ENCODE results near the gene MTARC2.

Gene MTARC2

GRCh38 chr1:220770245-220770913 lies 22.3 kb downstream of the MTARC2 start:
- no peak for DNase-seq

DNA sequence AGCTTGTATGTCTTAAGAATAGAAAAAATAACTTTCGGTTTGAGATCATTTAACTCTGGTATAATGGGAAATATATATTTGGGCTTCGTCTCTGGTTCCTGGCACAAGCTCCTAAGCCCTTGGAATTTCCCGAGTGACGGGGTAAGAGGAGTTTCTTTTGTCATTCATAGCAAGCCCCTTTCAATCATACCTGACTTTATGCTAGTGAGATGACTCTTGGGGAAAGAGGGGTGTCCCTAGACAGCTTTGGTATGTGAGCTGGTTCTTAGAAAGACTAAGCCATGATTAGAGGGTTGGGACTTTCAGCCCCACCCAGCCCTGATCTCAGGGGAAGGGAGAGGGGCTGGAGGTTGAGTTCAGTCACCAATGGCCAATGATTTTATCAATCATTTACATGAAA lies 24.7 kb downstream of the MTARC2 start:
- no peak for DNase-seq

GRCh38 chr1:220775240-220775853 lies 27.2 kb downstream of the MTARC2 start:
- DNase-seq, result no peak

DNA sequence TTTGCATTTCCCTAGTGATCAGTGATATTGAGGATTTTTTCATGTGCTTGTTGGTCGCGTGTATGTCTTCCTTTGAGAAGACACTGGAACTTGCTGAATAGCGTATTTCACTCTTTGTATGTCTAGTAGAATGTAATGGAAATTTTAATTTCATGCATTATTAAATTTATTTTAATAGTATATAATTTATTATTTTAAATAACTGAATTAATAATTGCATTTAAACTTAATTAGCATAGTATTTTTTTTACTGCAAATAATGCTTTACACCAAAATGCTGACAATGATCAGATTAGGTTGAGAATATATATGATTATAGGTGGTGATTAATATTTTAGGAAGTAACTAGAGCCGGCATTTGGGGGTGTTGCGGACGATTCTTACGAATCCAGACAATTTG lies 28.1 kb downstream of the MTARC2 start:
- no peak for DNase-seq

DNA sequence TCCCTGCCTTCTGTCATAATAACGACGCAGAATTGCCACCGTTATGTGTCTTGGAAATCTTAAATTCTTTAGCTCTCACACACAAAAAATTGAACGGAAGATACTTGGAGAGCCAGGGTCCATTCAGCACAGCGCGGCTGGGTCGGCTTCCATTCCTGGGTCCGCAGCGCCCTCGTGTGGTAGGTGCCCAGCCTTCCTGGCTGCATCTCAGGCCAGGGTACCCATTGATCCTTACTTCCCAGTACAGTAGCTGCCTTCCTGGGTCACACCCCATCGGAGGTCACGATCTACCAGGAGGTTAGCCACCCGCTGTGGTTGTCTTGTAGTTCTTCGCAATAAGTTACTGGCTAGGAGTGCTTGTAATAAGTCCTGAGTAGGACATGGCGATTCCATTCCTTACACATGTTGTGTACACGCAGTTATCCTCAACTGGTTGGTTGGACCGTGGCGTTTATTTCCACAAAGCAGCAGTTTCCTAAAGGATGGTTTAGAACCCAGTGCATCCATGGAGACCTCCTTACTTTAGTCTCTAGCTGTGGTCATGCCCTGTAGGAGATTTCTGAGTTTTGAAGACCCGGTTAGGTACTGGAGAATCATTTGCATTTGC lies 28.7 kb downstream of the MTARC2 start:
- DNase-seq, result peak; percentile 58

DNA sequence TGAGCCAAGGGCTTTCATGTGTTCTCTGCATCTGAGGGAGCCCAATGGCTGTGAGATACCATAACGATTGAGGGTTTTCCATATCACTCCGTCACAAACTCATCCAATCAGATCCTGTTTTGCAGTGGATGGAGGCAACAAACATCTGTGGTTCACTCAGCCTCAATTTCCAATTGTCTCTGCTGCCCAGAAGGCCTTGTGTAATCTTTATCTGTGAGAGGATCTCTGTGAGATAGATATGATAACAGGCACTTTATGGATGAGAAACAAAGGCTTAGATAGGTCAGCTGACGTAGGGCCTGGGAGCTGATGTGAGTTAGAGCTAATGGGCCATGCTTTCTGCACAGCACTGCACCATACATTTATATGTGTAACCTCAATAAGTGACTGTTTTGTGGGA lies 35.3 kb downstream of the MTARC2 start:
- DNase-seq, result no peak

- no peak for DNase-seq
Observed at GRCh38 chr1:220784751-220785150, 36.6 kb downstream of the MTARC2 start.

GRCh38 chr1:220785166-220786056 lies 37.3 kb downstream of the MTARC2 start:
- DNase-seq, result no peak

DNA sequence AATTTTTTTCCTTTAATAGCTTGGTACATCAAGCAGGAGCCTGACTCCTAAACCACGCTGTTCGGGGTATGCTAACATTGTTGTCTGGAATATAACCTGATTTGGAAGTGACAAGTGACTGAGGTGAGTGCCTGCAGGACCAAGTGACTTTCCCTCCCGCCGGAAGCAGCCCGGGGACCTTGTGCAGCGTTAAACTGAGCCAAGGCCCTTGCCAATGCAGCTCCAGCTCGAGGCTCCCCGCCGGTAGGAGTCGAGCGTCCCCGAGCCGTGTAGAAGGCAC lies 37.9 kb downstream of the MTARC2 start:
- peak; percentile 50 for DNase-seq

GRCh38 chr1:220786337-220787068 lies 38.4 kb downstream of the MTARC2 start, which contains the start of gene MTARC1:
TSS of gene MTARC1 (plus strand) at chr1:220786913. CDS start at chr1:220786945, 32 bp downstream.
- DNase-seq, result peak; percentile 68

GRCh38 chr1:220787069-220787619 lies 39.0 kb downstream of the MTARC2 start:
- peak; percentile 57 for DNase-seq

DNA sequence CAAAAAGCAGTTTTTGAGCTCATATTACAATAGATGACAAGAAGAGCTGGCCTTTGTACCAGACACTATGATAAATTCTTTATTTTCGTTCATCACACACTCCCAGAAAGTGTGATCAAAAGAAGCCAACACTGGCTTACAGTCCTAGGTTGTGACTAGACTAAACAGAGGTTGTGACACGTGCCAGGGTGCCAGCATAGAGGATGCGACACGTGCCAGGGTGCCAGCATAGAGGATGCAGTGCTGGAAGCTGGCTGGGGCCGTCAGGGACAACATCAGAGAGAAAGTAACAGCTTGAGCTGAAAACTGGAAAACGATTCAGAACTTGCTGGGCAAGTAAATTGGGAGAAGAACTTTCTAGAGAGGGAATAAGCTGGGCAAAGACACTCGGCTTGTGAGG lies 40.8 kb downstream of the MTARC2 start:
- no peak for DNase-seq

- no peak for DNase-seq
Observed at GRCh38 chr1:220789532-220790147, 41.5 kb downstream of the MTARC2 start.

DNA sequence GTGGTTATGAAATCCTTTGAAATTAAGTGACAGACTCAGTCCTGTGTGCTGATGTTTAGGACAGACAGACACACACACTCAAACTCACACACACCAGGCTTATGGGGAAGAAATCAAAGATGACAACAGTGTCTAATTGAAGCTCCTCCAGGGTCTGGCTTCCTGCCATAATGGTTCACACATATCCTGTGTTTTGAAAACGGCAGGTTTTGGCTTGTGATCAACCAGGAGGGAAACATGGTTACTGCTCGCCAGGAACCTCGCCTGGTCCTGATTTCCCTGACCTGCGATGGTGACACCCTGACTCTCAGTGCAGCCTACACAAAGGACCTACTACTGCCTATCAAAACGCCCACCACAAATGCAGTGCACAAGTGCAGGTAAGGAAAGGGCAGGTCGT lies 43.2 kb downstream of the MTARC2 start:
- DNase-seq, result peak; percentile 35

- no peak for DNase-seq
Observed at GRCh38 chr1:220791956-220792355, 43.8 kb downstream of the MTARC2 start.

- no peak for DNase-seq
Observed at GRCh38 chr1:220796530-220796929, 48.4 kb downstream of the MTARC2 start.

GRCh38 chr1:220797044-220797443 lies 48.9 kb downstream of the MTARC2 start:
- no peak for DNase-seq

DNA sequence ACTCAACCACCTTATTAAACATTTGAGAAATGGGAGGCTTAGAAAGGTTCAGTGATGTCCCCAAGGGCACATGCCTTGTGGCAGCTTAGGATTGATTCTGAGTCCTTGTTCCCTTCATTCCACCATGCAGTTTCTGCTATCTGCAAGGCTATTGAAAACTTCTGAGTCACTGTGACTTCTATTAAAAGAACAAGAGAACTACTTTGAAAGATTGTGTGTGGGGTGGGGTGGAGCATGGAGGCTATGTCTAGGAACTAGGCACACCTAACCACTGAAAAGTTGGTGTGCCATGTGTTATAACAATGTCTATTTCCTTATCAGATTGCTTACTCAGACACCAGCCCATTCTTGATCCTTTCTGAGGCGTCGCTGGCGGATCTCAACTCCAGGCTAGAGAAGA lies 49.4 kb downstream of the MTARC2 start:
- DNase-seq, result no peak

- DNase-seq, result no peak
Observed at GRCh38 chr1:220798338-220798737, 50.2 kb downstream of the MTARC2 start.

- DNase-seq, result no peak
Observed at GRCh38 chr1:220800262-220800661, 52.1 kb downstream of the MTARC2 start.

GRCh38 chr1:220803401-220804201 lies 55.5 kb downstream of the MTARC2 start:
- peak; percentile 10 for DNase-seq

Data from NCI-H2171 (cell line).